ENCODE results near the gene CECR2.

CECR2 gene

DNA sequence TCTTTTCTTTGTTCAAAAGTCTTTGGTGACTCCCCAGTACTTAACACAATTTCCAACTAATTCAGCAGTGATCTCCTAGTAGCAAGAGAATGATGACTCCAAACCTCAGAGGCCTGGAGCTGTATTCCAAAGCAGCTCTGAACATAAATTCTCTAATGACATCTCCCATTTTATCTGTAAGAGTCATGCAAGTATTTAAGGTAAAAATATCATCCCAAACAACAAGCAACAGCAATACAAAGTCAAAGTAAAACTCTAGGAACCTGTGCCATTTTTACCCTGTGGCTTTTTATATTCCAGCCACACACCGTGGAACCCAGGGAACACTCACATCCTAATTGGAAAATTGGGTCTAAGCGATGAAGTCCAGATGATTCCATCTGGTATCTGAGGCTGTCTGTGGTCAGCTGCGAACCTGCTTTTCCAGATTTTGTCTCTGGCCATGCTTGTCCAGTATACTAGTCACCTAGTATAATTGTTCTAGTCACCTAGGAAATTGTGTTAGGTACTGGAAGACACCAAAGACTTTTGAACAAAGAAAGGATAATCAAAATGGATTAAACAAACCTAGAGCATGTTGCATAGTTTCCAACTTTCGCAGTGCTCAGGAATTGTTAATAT lies 101.7 kb downstream of the CECR2 start:
- DNase-seq (ENCODE audit: low read depth) = no peak

DNA sequence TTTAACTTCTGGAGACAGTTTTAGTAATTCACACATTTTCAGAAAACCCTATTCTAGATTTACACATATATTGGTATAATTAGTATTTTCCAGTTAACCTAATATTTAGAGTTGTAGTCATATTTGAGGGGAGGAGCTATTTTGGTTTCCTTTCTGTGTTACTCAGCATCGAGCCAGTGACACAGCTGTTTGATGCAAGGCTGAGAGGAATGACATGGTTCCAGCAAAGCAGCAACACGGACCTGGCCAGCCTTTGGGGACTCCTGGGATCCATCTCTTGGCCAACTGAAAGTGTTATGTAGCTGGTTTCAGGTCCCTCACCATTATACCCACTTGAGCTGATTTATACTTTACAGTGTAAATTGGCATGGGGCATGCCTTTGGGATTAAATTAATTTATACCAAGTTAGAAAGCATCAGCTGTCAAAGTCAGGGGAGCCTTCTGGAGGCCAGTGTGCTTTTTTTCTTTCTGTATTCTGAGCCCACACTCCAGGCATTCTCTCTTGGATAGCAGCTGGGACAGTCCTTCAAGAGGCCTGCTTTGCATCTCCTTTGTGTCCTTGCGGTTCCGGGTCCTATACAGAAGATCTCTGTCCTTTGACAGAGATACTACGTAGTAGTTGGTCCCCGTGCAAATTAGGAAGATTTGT lies 102.8 kb downstream of the CECR2 start:
- DNase-seq (ENCODE audit: low read depth) = no peak

DNA sequence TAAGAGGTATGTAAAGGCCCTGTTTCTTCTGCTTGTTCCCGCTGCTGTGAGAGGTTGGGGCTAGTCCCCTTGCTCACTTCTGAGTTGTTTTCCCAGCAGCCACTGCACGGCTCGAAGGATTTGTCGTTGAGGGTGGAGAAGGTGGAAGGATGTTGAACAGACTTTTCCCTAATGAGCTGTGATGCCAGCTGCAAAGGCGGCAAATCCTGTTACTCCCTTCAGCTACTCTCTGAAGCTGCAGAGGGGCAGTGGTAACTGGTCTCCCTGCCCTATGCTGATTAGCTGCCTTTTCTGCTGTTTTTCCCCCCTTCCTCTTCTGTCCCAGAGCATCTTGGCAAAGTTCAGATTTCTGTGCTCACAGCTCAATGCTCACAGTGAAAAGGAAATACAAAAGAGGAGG lies 103.7 kb downstream of the CECR2 start:
- no peak for DNase-seq (ENCODE audit: low read depth)

DNA sequence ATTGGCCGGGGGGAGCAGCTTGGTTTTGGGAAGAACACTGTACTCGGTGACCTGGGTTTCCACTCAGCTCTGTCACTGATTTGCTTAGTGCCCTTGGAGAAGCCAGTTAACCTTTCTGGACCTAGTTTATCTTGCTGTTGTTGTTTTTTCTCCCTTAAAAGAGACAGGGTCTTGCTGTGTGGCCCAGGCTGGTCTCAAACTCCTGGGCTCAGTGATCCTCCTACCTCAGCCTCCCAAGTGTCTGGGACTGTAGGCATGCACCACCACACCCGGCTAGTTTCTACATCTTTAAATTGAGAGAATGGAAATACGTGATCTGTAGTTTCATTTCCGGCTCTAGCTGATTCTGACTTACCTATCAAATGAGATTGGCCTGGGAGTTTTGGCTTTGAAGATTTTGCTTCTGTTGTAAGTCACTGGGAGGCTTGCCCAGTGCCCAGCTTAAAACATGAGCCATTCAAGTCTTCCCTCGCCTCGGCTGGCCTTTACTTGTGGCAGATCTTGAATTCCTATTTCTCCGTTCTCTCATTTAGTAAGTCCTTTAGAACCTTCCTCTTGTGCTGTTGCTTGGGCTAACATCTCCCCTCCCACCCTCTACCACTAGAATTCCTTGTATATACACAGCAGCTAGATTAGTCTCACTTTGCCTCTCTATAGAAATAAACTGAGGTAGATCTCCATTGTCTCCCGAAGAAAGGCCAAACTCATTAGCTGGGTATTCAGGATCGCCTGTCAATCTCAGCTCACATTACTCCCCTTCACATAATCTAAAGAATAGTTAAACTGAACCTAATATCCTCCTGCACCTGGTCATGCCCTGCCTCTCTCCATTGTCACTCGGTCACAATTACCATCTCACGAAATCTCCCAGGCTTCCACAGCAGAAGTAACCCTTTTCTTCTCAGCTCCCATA lies 106.3 kb downstream of the CECR2 start:
- no peak for DNase-seq (ENCODE audit: low read depth)

DNA sequence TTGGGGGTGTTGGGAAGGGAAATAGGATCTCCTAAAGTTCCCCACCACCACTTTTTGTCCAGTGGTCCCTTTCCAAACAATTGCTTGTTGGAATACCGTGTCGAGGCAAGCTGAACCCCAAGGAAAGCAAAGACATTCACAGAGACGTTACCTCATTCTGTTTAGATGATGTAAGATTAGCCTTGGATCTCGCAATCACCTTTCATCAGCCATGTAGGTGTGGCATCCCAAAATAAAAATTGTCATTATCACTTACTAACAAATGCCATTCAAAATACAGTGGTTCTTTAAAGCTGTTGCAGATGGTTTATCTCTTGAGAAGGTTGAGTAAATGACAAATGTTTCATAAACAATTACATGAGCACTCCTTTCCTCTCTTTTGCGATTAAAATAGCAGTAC lies 107.6 kb downstream of the CECR2 start:
- no peak for DNase-seq (ENCODE audit: low read depth)

DNA sequence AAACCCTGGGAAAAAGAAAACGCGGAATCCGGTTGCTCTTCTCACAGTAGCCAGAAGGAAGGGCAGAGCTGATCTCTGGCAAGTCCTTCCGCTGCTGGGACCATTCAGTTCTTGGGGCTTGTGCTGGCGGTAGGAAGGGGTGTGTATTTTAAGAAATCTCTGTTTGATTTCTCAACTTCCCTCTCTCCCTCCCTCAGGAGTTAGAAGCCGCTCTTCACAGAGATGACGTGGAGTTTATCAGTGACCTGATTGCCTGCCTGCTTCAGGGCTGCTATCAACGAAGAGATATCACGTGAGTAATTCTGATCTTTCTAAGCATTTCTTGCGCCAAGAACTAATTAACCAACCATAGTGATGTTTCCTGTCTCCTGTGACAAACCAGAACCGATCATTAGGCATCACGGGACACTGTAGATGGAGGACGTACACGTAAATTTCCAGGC lies 108.2 kb downstream of the CECR2 start:
- no peak for DNase-seq (ENCODE audit: low read depth)

DNA sequence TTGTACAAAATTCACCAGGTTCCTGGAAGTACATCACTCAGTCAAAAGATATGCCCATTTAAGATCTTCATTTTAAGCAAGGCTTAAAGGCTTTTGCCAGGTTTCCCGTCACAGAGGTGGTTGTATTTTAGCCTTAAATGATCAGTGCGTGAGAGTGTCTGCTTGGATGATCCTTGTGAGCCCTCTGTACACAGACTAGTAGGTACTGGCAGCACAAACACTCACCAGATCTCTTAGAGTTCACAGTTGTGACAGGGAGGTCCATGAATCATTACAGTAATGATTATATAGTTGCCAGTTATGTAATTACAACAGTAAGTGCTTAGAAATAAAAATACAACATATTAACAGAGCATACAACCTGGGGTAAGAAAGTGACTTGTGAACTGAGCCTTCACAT lies 109.9 kb downstream of the CECR2 start:
- DNase-seq (ENCODE audit: low read depth) = no peak

DNA sequence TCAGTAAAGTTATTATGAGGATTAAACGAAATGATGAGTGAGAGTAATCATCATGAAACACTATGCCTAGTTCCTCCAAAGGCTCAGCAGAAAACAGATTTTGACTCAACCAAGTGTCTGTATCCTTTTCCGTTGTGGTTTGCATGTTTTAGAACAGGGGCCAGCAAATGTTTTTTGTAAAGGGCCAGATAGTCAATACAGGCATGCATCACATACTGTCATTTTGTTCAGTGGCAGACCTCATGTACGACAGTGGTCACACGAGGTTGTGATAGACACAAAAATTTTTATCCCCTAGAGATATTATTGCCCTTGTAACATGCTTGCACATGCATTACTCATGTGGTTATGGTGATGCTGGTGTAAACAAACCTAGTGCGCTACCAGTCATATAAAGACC lies 112.2 kb downstream of the CECR2 start:
- no peak for DNase-seq (ENCODE audit: low read depth)

DNA sequence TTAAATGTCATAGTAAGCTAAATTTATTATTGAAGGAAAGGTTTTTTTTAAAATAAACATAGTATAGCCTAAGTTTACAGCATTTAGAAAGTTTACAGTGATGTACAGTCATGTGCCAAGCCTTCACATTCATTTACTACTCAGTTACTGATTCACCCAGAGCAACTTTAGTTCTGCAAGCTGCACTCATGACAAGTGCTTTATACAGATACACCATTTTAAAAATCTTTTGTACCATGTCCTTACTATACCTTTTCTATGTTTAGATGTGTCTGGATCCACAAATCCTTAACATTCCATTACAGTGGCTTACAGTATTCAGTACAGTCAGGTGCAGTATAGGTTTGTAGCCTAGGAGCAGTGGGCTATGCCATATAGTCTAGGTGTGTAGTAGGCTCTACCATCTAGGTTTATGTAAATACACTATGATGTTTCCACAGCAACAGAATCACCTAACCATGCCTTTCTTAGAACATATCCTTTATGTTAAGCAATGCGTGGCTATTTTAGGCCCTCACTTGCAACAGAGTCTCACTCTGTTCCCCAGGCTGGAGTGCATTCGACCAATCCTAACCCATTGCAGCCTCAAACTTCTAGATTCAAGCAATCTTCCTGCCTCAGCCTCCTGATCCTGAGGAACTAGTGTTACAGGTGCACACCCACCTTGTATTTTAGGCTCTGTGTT lies 114.6 kb downstream of the CECR2 start:
- no peak for DNase-seq (ENCODE audit: low read depth)

DNA sequence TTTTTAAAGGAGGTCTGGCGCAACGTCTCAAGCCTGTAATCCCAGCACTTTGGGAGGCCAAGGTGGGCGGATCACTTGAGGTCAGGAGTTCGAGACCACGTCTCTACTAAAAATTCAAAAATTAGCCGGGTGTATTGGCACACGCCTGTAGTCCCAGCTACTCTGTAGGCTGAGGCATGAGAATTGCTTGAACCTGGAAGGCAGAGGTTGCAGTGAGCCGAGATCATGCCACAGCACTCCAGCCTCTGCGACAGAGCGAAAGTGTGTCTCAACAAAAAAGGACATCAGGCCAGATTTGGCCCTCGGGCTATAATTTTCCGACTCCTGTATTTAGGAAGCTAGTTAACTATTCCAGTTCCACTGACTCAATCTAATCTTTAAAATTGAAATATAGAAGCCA lies 115.3 kb downstream of the CECR2 start:
- no peak for DNase-seq (ENCODE audit: low read depth)

DNA sequence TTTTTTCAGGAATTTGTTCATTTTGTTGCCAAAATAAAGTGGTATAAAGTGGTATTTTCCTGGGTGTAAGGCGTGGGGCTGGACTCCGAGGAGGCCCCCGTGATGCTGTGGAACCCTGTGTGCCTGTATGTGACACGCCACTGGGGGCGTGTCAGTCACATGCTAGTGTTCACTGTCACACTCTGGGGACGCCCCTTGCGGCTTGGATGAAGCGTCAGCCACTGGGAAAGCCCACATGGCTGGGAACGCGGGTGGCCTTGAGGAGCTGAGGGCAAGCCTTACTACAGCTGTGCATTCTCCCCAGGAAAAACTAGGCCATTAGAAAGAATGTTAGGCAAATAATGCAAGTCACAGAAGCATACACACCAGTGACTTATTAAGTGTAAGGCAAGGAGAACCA lies 117.1 kb downstream of the CECR2 start:
- DNase-seq (ENCODE audit: low read depth) = no peak

DNA sequence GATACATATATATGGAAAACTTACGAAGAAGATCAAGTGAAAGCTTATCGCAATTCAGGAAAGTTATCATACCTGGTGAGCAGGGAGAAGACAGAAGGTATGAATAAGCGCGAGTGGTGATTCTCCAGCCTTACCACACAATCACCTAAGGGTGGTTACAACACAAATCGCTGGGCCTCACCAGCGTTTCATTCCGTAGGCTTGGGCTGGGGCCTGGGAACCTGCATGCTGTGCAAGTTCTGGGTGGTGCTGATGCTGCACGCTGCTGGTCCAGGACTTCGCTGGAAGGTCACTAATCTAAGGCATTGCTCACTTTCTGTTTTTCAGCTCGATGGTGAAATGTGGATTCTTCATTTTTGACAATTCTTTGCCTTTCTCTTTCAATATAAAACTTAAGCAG lies 117.5 kb downstream of the CECR2 start:
- no peak for DNase-seq (ENCODE audit: low read depth)

DNA sequence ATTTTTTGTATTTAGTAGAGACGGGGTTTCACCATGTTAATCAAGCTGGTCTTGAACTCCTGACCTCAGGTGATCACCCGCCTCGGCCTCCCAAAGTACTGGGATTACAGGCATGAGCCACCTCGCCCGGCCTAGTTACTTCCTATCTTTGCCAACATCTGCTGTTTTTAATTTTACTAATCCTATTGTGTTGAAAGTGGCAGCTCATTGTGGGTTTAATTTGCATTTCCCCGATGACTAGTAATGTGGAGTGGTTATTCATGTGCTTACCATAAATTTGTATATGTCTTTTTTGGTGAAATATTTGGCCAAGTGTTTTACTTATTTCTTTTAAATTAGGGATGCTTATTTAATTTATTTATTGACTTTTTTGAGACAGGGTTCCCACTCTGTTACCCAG lies 119.8 kb downstream of the CECR2 start:
- DNase-seq (ENCODE audit: low read depth) = no peak

DNA sequence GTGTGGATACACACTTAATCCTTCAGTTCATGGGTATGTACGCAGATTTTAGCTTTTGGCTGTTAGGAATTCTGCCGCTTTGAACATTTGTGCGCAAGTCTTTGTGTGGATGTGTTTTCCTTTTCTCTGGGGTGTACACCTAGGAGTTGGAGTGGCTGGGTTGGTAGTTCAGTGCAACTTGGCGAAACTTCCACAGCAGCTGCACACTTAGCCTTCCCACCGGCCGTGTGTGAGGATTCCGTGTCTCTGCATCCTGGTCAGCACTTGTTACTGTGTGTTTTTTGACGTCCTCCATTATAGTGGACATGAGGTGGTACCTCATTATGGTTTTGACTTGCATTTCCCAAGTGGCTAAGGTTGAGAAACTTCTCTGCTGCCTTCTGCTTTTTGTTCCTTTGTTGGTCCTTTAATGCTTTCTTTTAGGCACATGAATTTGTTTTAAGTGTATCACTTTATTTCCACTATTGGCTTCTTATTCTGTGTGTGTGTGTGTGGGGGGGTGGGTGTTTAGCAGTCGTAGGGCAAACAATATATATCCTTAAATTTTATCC lies 121.9 kb downstream of the CECR2 start:
- DNase-seq (ENCODE audit: low read depth) = no peak

DNA sequence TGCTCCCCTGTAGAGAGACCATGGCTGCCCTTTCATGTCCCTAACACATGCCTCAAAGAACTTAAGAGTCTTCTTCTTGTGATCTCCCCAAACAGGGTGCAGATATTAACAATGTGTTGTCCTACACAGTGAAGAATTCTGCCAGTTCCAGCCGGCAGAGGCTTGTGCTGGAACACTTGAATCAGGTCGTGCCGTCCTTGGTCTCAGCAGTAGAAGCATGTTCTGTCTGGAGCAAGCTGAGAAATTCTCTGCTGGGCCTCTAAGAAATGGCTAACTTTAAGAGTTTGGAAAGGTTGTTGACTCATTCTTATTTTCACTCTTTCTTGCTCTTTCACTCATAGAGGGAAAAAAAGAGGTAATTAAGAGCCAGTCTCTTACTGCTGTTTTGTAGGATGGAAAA lies 123.0 kb downstream of the CECR2 start:
- no peak for DNase-seq (ENCODE audit: low read depth)

DNA sequence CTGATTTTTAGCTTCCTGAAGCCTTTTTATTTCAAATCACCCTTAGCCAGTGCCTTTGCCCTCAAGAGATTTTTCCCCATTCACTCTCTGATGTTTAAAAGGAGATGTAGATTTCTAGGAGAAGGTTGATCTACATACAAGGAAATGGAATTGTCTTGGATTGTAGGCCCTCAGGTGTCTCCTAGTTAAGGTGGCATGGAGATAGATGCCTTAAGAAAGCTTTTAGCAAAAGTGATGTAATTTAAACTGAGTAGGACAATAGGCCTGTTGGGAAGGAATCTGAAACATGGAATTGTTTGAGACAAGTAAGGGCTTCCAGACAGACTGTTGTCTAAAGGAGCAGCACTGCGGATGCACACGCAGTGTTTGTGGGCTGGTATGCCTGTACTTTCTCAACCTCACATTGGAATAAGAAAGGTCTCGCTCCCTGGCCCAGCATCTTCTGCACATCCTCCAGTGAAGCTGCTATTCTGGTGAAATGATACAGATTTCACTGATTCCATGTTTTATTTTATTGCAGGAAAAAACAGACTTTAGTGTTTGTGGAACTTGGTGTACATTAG lies 124.2 kb downstream of the CECR2 start:
- DNase-seq (ENCODE audit: low read depth) = no peak

DNA sequence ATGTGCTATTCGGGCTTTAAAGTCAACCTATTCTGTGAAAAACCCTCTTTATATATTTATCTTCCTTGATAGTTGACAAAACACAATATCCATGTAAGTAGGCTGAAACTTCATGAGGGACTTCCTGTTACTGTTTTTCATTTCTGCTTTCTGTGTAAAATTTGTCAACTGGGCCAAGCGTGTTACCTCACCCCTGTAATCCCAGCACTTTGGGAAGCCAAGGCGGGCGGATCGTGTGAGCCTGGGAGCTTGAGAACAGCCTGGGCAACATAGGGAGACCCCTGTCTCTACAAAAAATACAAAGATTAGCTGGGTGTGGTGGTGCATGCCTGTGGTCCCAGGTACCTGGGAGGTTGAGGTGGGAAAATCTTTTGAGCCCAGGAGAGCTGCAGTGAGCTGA lies 127.6 kb downstream of the CECR2 start:
- DNase-seq (ENCODE audit: low read depth) = no peak

DNA sequence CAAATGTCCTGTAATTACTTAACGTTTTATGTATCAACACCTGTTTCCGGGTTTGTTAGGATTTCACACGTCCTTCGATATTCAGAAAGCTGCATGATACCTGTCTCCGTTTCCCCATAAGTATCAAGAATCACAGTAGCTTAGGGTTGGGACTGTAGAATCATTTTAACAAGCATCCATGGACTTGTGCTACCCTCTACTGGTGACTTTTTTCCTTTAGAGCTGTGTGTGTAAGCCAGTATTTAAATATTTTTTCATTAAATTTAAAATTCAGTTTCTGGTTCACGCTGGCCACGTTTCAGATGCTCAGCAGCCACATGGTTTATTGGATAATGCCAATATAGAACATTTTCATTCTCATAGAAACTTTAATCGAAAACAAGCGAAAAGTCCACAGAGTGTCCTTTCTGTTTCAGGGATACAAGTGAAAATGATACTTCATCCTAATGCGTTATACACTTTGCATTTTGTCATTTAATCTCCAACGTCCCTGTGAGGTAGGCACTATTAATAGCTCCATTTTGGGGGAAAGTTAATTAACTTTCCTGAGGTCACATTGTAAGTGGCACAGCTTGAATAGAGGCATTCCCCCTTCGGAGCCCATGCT lies 132.5 kb downstream of the CECR2 start:
- peak; percentile 4 for DNase-seq (ENCODE audit: low read depth)

DNA sequence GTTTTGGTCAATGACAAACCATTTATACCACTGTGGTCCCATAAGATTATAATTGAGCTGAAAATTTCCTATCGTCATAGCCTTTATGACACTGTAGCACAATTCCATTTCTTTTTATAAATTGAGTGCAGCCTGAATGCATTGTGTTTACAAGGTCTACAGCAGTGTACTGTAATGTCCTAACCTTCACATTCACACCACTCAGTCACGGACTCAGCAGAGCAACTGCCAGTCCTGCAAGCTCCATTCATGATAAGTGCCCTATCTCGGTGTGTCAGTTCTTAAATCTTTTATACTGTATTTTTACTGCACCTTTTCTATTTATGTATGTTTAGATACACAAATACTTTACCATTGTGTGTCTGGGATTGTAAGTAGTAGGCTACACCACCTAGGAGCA lies 138.8 kb downstream of the CECR2 start:
- no peak for DNase-seq (ENCODE audit: low read depth)

DNA sequence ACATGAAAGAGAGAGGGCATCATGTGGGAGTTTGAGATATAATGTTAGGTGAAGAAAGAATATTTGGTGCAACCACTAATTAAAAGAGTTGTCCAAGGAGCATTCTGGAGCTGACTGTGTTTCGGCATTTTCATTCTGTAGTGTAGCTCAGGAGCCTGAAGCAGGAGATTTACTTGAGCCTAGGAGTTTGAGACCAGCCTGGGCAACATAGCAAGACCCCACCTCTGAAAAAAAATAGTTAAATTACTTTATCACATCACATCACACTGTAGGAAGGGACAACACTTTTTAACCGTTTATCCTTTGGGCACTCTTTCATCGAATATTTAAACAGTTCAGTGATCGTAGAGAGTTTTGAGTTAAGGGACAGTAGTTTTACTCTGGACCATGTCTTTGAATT lies 143.7 kb downstream of the CECR2 start:
- no peak for DNase-seq (ENCODE audit: low read depth)

DNA sequence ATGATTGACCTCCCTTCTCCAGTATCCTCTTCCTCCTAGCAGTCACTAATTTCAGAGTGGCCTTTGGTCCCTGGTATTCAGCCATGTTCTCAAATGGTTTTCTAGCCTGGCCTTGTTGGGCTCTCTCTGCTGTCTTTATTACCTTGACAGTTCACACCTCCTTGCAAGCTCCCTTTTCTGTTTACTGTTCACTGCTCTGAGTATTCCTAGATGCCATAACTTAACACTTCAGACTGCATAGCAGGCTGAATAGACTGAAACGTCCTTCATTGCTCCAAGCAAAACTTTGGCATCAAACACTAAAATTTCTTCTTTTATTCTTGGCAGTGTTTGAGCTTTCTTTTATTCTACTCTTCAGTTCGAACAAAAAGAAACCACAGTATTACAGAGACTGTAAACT lies 144.4 kb downstream of the CECR2 start:
- DNase-seq (ENCODE audit: low read depth) = no peak

DNA sequence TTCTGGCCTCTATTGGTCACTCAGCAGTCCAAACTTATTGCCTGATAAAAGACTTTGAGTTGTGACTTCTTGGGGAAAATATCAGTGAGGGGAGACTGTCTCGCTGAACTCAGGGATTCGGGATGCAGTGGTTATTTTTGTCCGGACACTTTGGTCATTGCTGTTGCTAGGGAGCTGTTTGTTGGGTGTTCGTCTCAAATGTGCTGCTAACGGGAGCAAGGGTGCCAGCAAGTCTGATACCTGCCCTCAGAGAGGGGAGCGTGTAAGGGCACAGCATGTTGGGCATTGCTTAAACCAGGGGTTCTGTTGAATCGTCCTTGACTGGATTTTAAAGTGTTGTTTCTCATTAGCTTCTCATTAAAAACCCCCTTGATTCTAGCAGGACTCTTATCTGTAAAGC lies 144.8 kb downstream of the CECR2 start:
- DNase-seq (ENCODE audit: low read depth) = no peak

All from stimulated activated CD8-positive, alpha-beta memory T cell treated with anti-CD3 and anti-CD28 coated beads, Interleukin-12 subunit alpha, Interleukin-12 subunit beta, amount 100 ng/mL, for 1 hour (primary cell).